SH-SY5Y (cell line): ENCODE measurements around the gene TMEM130.

ENCODE experiments used
- GATA2 ChIP-seq: IDR thresholded peaks from 2 replicates; pipeline ENCODE4 v1.6.1; 2011; ENCODE audit warnings: mild to moderate bottlenecking, low read depth, low read length
- GATA3 ChIP-seq: IDR thresholded peaks from 2 replicates; pipeline ENCODE4 v1.6.1; 2011; ENCODE audit warnings: low read depth, mild to moderate bottlenecking, low read length, moderate library complexity

The TMEM130 gene

GRCh38 chr7:98866351-98866750 is 3.5 kb downstream of the TMEM130 start:
- TF ChIP-seq GATA2 = no peak
- TF ChIP-seq GATA3 = no peak

- no peak for TF ChIP-seq GATA2
- TF ChIP-seq GATA3 = no peak
Observed at GRCh38 chr7:98864731-98865453, 4.9 kb downstream of the TMEM130 start.

GRCh38 chr7:98863601-98864000 is 6.2 kb downstream of the TMEM130 start:
- TF ChIP-seq GATA2 = no peak
- no peak for TF ChIP-seq GATA3

GRCh38 chr7:98862716-98863420 is 6.9 kb downstream of the TMEM130 start:
- no peak for TF ChIP-seq GATA2
- TF ChIP-seq GATA3 = no peak

- TF ChIP-seq GATA3 (no peak), GATA2 (no peak)
Observed at GRCh38 chr7:98862203-98862602, 7.6 kb downstream of the TMEM130 start.

GRCh38 chr7:98860071-98860470 is 9.7 kb downstream of the TMEM130 start:
- TF ChIP-seq GATA3 = no peak

- TF ChIP-seq GATA3 (no peak), GATA2 (no peak)
Observed at GRCh38 chr7:98855610-98856422, 14.0 kb downstream of the TMEM130 start.

- TF ChIP-seq GATA3 = no peak
Observed at GRCh38 chr7:98852826-98853225, 17.0 kb downstream of the TMEM130 start.

- TF ChIP-seq GATA3 (no peak), GATA2 (no peak)
Observed at GRCh38 chr7:98848918-98849317, 20.9 kb downstream of the TMEM130 start.

GRCh38 chr7:98841179-98841997 is 28.4 kb downstream of the TMEM130 start:
- TF ChIP-seq GATA2 (no peak), GATA3 (no peak)

GRCh38 chr7:98840722-98841121 is 29.1 kb downstream of the TMEM130 start:
- TF ChIP-seq GATA3 (no peak), GATA2 (no peak)

GRCh38 chr7:98840096-98840495 is 29.7 kb downstream of the TMEM130 start:
- TF ChIP-seq GATA3 = no peak
- TF ChIP-seq GATA2 = no peak

GRCh38 chr7:98837630-98837972 is 32.2 kb downstream of the TMEM130 start:
- TF ChIP-seq GATA2 (no peak), GATA3 (no peak)
